Small intestine (tissue), 7 donors: ENCODE data around the gene LAMA5. TPM values are rescaled to one million over a fixed set of nuclear protein-coding genes. Genes with fewer than 3 reads are reported as not detected.

Experiments used
- DNase-seq, 2 donors: peaks; one replicate each; pipeline versions ENCODE4 v3.0.0 to v3.0.0-alpha.2; 2013
- FAIRE-seq: peaks from 2 replicates; lab custom pipeline; 2012; peaks lifted over from hg19 to GRCh38; lab: Jason Lieb, UNC
- H3K27ac ChIP-seq, 3 donors: one replicate each; pipeline ENCODE4 v1.5.1; 2013; ENCODE audit warnings: low read length in 2 of 3, mild to moderate bottlenecking in 2 of 3, control low read depth in 1 of 3, inconsistent platforms in 1 of 3, low read depth in 1 of 3, moderate library complexity in 1 of 3
- H3K27me3 ChIP-seq, 3 donors: one replicate each; pipeline ENCODE4 v1.6.1; 2013; ENCODE audit warnings: low read length in 3 of 3, inconsistent platforms in 1 of 3; ENCODE audit not compliant: control insufficient read depth in 3 of 3, insufficient read depth in 3 of 3
- H3K36me3 ChIP-seq, 3 donors: one replicate each; pipeline ENCODE4 v1.6.1; 2013; ENCODE audit warnings: low read length in 3 of 3, inconsistent platforms in 1 of 3, low read depth in 1 of 3, mild to moderate bottlenecking in 1 of 3, moderate library complexity in 1 of 3; ENCODE audit not compliant: control insufficient read depth in 3 of 3, insufficient read depth in 2 of 3
- H3K4me1 ChIP-seq, 3 donors: one replicate each; pipeline ENCODE4 v1.6.1; 2013; ENCODE audit warnings: low read length in 2 of 3, inconsistent platforms in 1 of 3, low read depth in 1 of 3, mild to moderate bottlenecking in 1 of 3, moderate library complexity in 1 of 3; ENCODE audit not compliant: control insufficient read depth in 3 of 3, insufficient read depth in 2 of 3
- H3K4me3 ChIP-seq, 3 donors: one replicate each; pipeline ENCODE4 v1.5.1; 2013; ENCODE audit warnings: low read length in 3 of 3, control low read depth in 1 of 3, inconsistent platforms in 1 of 3, low read depth in 1 of 3, mild to moderate bottlenecking in 1 of 3, moderate library complexity in 1 of 3
- H3K9me3 ChIP-seq, 2 donors: one replicate each; pipeline ENCODE4 v1.6.1; 2013; ENCODE audit warnings: low read depth in 1 of 2, low read length in 1 of 2; ENCODE audit not compliant: control insufficient read depth in 2 of 2, insufficient read depth in 1 of 2
- WGBS, 3 donors: extraction: QIAGEN DNeasy Blood & Tissue Kit; methylation state at CpG; one replicate each; pipeline ENCODE4 v1.1.7; 2013; 5-methylcytosine and 5-hydroxymethylcytosine counted together
- polyA plus RNA-seq, 4 donors: library from polyadenylated mRNA; stranded (reverse) in 3 of 4; unstranded in 1 of 4; fragments of 200-250 nt in 3 of 4; fragments of 120-200 nt in 1 of 4; gene quantifications; one replicate each; pipeline versions ENCODE4 v1.2.1 to v1.2.3, GENCODE V29; 2013
- donor health status: healthy with polysubstance abuse.
- donor health status: control.
- donor health status: control.
- donor health status: Bipolar disorder and iron deficiency.
- donor health status: healthy.

Gene LAMA5
- polyA plus RNA-seq, 4 donors = 1.3 to 62.8 (median 23.0) TPM

GRCh38 chr20:62406635-62407176, 39.6 kb upstream of the LAMA5 start:
- Histone ChIP-seq H3K27me3 (no peaks in the 10 kb centered on the region), H3K4me3 (peak overlapping the region; percentile 70 to 93 (median 74)), H3K9me3 (no peaks in the 10 kb centered on the region), H3K4me1 (peaks cover 0 to 58% (median 5%) of the 10 kb centered on the region in 3 donors), H3K36me3 (peaks cover 0 to 54% (median 0%) of the 10 kb centered on the region in 3 donors), H3K27ac (peak overlapping the region in 1 of 3 donors; percentile 12)
- WGBS, 3 donors = 0 to 1% (median 0%) methylated on average over 17 to 42 of the region's 42 CpGs
- DNase-seq = no peak
- FAIRE-seq = no peak

- DNase-seq (no peak), FAIRE-seq (no peak)
- H3K9me3 ChIP-seq = no peaks in the 10 kb centered on the region
- H3K27me3 ChIP-seq = no peaks in the 10 kb centered on the region
- H3K4me1 ChIP-seq = peaks cover 0 to 52% (median 5%) of the 10 kb centered on the region in 3 donors
- peaks cover 0 to 53% (median 0%) of the 10 kb centered on the region in 3 donors for H3K36me3 ChIP-seq
- peak overlapping the region; percentile 70 to 93 (median 74) for H3K4me3 ChIP-seq
- WGBS, 3 donors = 28 to 54% (median 47%) methylated on average over 9 to 10 of the region's 10 CpGs
- no peak overlapping the region for H3K27ac ChIP-seq
Measured at GRCh38 chr20:62405981-62406513, 38.9 kb upstream of the LAMA5 start.

DNA sequence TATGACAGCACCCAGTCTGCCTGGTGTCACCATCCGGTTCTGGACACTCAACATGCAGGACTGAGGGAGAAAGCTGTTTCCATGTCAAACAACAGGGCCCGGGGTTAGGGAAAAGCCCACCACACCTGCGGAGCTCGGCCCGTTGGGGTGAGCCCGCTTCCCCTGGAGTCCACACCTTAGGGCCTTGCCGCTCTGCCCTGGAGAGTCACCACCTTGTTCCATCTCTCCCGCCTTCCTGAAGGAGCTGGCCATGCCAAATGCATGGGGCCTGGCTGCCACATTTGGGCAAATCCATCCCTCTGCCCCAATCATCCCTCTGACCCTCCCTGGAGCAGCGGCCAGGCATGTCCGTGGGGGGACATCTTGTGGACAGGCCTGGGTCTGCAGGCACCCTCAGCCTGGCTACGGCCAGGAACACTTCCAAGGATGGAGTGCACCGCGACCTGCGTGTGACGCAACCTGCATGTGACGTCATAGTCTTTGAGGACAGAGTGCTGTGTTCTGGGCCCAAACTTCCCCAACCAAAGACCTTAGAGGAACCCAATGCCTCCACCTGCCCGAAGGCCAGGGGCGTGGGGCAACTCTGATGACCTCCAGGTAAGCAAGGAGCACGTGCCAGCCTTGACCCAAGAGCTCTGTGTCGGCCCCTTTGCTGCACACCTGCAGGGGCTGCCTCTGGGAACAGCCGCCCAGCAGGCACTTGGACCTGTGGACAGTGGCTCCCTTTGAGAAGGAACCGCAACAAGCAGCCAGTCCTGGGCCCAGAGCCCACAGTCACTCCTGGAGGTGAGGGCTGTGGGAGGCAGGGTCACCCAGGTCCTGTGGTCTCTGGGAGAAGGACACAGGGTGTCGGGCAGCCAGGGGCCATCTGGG, 38.2 kb upstream of the LAMA5 start:
- Histone ChIP-seq H3K36me3 (peaks cover 0 to 55% (median 0%) of the 10 kb centered on the region in 3 donors), H3K4me3 (peak overlapping the region in 1 of 3 donors; percentile 74), H3K9me3 (no peaks in the 10 kb centered on the region), H3K27ac (no peak overlapping the region), H3K4me1 (peaks cover 0 to 45% (median 5%) of the 10 kb centered on the region in 3 donors), H3K27me3 (no peaks in the 10 kb centered on the region)
- FAIRE-seq (no peak), DNase-seq (peak in 1 of 2 donors; percentile 48)
- 71 to 78% (median 72%) methylated on average over 22 to 23 of the region's 23 CpGs for WGBS, 3 donors

DNA sequence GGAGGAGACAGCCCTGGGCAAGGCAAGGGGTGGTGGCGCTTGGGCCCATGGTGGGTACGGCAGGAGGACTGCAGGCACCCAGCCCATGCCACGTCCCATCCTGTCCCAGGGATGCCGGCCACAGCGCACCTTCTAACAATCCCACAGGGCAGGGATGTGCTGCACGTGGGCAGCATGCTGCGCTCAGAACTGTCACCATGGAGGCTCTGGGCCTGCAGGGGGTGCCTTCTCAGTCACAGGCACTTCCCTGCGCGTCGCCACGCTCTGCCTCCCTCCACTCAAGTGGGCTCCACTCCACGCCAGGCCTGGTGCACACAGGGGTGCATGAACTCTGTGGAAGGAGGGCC, 37.6 kb upstream of the LAMA5 start:
- WGBS, 3 donors = 90 to 97% (median 94%) methylated on average over 10 to 12 of the region's 12 CpGs
- no peaks in the 10 kb centered on the region for H3K9me3 ChIP-seq
- no peak for FAIRE-seq

GRCh38 chr20:62404112-62404665, 37.1 kb upstream of the LAMA5 start:
- Histone ChIP-seq H3K9me3 (no peaks in the 10 kb centered on the region), H3K27me3 (no peaks in the 10 kb centered on the region), H3K36me3 (peaks cover 0 to 58% (median 0%) of the 10 kb centered on the region in 3 donors), H3K27ac (no peak overlapping the region), H3K4me1 (peaks cover 0 to 33% (median 5%) of the 10 kb centered on the region in 3 donors), H3K4me3 (no peak overlapping the region)
- FAIRE-seq = no peak
- DNase-seq = no peak
- 89 to 91% (median 90%) methylated on average over 9 of the region's 9 CpGs for WGBS, 3 donors

More for the DNA sequence above, 37.6 kb upstream of the LAMA5 start:
- DNase-seq = no peak
- no peaks in the 10 kb centered on the region for H3K27me3 ChIP-seq
- peaks cover 0 to 39% (median 5%) of the 10 kb centered on the region in 3 donors for H3K4me1 ChIP-seq
- no peak overlapping the region for H3K4me3 ChIP-seq
- H3K27ac ChIP-seq = no peak overlapping the region
- peaks cover 0 to 58% (median 0%) of the 10 kb centered on the region in 3 donors for H3K36me3 ChIP-seq

- no peak overlapping the region for H3K27ac ChIP-seq
- peaks cover 0 to 25% (median 5%) of the 10 kb centered on the region in 3 donors for H3K4me1 ChIP-seq
- peaks cover 0 to 61% (median 0%) of the 10 kb centered on the region in 3 donors for H3K36me3 ChIP-seq
- no peak overlapping the region for H3K4me3 ChIP-seq
- no peaks in the 10 kb centered on the region for H3K9me3 ChIP-seq
- no peak for DNase-seq
- FAIRE-seq = no peak
- WGBS, 3 donors = 65 to 79% (median 71%) methylated on average over 13 of the region's 13 CpGs
- H3K27me3 ChIP-seq = no peaks in the 10 kb centered on the region
Measured at GRCh38 chr20:62403331-62403730, 36.2 kb upstream of the LAMA5 start.

GRCh38 chr20:62402456-62403150, 35.5 kb upstream of the LAMA5 start:
- Histone ChIP-seq H3K27me3 (no peaks in the 10 kb centered on the region), H3K36me3 (peaks cover 0 to 66% (median 0%) of the 10 kb centered on the region in 3 donors), H3K9me3 (no peaks in the 10 kb centered on the region), H3K4me1 (peaks cover 0 to 17% (median 5%) of the 10 kb centered on the region in 3 donors), H3K4me3 (no peak overlapping the region), H3K27ac (no peak overlapping the region)
- DNase-seq = no peak
- FAIRE-seq = no peak
- WGBS, 3 donors = 92 to 95% (median 93%) methylated on average over 23 of the region's 23 CpGs
